HFF-Myc (cell line): ENCODE measurements around the gene NUP54.

Source experiments
- DNase-seq: peaks from one replicate; pipeline ENCODE4 v3.0.0-alpha.2; 2011; ENCODE audit warnings: low read depth; ENCODE audit errors: extremely low read depth
- H3K4me3 ChIP-seq: replicated peaks from 2 replicates; pipeline ENCODE4 v1.5.1; 2011; ENCODE audit warnings: low read depth, mild to moderate bottlenecking, control low read depth, low read length
- CTCF ChIP-seq: IDR thresholded peaks from 2 replicates; pipeline ENCODE4 v1.5.1; 2012; ENCODE audit warnings: mild to moderate bottlenecking, low read depth, low read length, control low read depth; ENCODE audit errors: missing control alignments

NUP54 gene

GRCh38 chr4:76188557-76188956, 40.4 kb upstream of the NUP54 start:
- no peak for DNase-seq
- H3K4me3 ChIP-seq = no peak overlapping the region
- no peak for TF ChIP-seq CTCF

GRCh38 chr4:76188149-76188548, 40.0 kb upstream of the NUP54 start:
- DNase-seq = no peak
- H3K4me3 ChIP-seq = no peak overlapping the region
- no peak for TF ChIP-seq CTCF

- no peak overlapping the region for H3K4me3 ChIP-seq
- no peak for DNase-seq
- no peak for TF ChIP-seq CTCF
These were observed 39.0 kb upstream of the NUP54 start for GRCh38 chr4:76187152-76187551.

- no peak for DNase-seq
- TF ChIP-seq CTCF = no peak
- no peak overlapping the region for H3K4me3 ChIP-seq
These were observed 34.3 kb upstream of the NUP54 start for GRCh38 chr4:76182463-76182862.

GRCh38 chr4:76179398-76180318, 31.5 kb upstream of the NUP54 start:
- H3K4me3 ChIP-seq = no peak overlapping the region
- DNase-seq = peak; percentile 47
- TF ChIP-seq CTCF = peak; percentile 90

GRCh38 chr4:76178296-76178695, 30.1 kb upstream of the NUP54 start:
- no peak overlapping the region for H3K4me3 ChIP-seq
- no peak for DNase-seq
- no peak for TF ChIP-seq CTCF
